Measurements from ENCODE around the gene CNTLN. TPM values are rescaled to one million over a fixed set of nuclear protein-coding genes. Genes with fewer than 3 reads are reported as not detected.

Gene CNTLN
- total and polyA plus RNA-seq, 4 donors: 2.1 to 30.3 (median 4.0) TPM

GRCh38 chr9:17185481-17186029 is 50.7 kb downstream of the CNTLN start:
- 91 to 92% methylated on average over 3 of the region's 3 CpGs for WGBS, 2 donors
- Histone ChIP-seq H3K27ac (ENCODE audit: low read depth in 1 of 2, low read length in 1 of 2) (no peak overlapping the region), H3K27me3 (ENCODE audit: control insufficient read depth in 3 of 3, insufficient read depth in 3 of 3, low read length in 2 of 3) (no peaks in the 10 kb centered on the region), H3K36me3 (ENCODE audit: control insufficient read depth in 4 of 4, insufficient read depth in 4 of 4, low read length in 4 of 4) (no peaks in the 10 kb centered on the region), H3K9ac (ENCODE audit: insufficient read depth in 1 of 2, low read length in 2 of 2) (no peak overlapping the region), H3K9me3 (ENCODE audit: control insufficient read depth in 4 of 4, insufficient read depth in 3 of 4, low read length in 3 of 4) (no peaks in the 10 kb centered on the region), H3K4me1 (ENCODE audit: control insufficient read depth in 5 of 5, insufficient read depth in 5 of 5, low read length in 5 of 5) (peaks cover under 1 to 7% (median 3%) of the 10 kb centered on the region in 5 donors), H3K4me3 (no peak overlapping the region)
- ATAC-seq (ENCODE audit: insufficient read depth, low FRiP score) (no peak), DNase-seq (peak; percentile 28 to 90 (median 85))
- no peak for TF ChIP-seq CTCF (IDR thresholded peaks at IDR 0.05; ENCODE audit: control extremely low read depth, extremely low read depth)

GRCh38 chr9:17191082-17191481 is 56.2 kb downstream of the CNTLN start:
- DNase-seq (peak in 2 of 3 donors; percentile 47 to 53), ATAC-seq (ENCODE audit: insufficient read depth, low FRiP score) (no peak)
- H3K27me3 ChIP-seq (ENCODE audit: control insufficient read depth in 3 of 3, insufficient read depth in 3 of 3, low read length in 2 of 3): no peaks in the 10 kb centered on the region
- H3K27ac ChIP-seq (ENCODE audit: low read depth in 1 of 2, low read length in 1 of 2): no peak overlapping the region
- no peak for TF ChIP-seq CTCF (IDR thresholded peaks at IDR 0.05; ENCODE audit: control extremely low read depth, extremely low read depth)
- H3K9me3 ChIP-seq (ENCODE audit: control insufficient read depth in 4 of 4, insufficient read depth in 3 of 4, low read length in 3 of 4): peaks cover 0 to 1% (median 0%) of the 10 kb centered on the region in 4 donors
- no peak overlapping the region for H3K9ac ChIP-seq (ENCODE audit: insufficient read depth in 1 of 2, low read length in 2 of 2)
- H3K4me3 ChIP-seq: no peak overlapping the region
- H3K36me3 ChIP-seq (ENCODE audit: control insufficient read depth in 4 of 4, insufficient read depth in 4 of 4, low read length in 4 of 4): no peaks in the 10 kb centered on the region
- peaks cover 0 to 9% (median 3%) of the 10 kb centered on the region in 5 donors for H3K4me1 ChIP-seq (ENCODE audit: control insufficient read depth in 5 of 5, insufficient read depth in 5 of 5, low read length in 5 of 5)

DNA sequence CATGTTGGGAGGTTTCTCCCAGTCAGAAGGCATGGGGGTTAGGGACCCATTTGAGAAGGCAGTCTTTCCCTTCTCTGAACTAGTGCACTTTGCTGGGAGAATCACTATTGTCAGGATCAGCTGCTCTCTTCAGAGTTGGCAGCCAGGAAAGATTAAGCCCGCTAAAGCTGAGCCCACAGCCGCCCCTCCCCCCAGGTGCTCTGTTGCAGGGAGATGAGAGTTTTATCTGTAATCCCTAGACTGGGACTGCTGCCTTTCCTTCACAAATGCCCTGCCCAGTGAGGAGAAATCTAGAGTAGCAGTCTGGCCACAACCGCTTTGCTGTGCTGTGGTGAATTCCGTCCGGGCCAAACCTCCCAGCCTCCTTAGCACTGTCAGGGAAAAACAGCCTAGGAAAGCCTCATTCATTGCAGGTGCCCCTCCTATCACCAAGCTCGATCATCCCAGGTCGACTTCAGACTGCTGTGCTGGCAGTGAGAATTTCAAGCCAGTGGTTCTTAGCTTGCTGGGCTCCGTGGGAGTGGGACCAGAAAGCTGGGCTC is 69.8 kb downstream of the CNTLN start:
- ATAC-seq (ENCODE audit: insufficient read depth, low FRiP score): no peak
- TF ChIP-seq CTCF (IDR thresholded peaks at IDR 0.05; ENCODE audit: control extremely low read depth, extremely low read depth): no peak

More for the DNA sequence above, 69.8 kb downstream of the CNTLN start:
- 77 to 86% methylated on average over 8 of the region's 8 CpGs for WGBS, 2 donors
- Histone ChIP-seq H3K27me3 (ENCODE audit: control insufficient read depth in 3 of 3, insufficient read depth in 3 of 3, low read length in 2 of 3) (no peaks in the 10 kb centered on the region), H3K4me3 (no peak overlapping the region), H3K4me1 (ENCODE audit: control insufficient read depth in 5 of 5, insufficient read depth in 5 of 5, low read length in 5 of 5) (no peaks in the 10 kb centered on the region), H3K9ac (ENCODE audit: insufficient read depth in 1 of 2, low read length in 2 of 2) (no peak overlapping the region), H3K36me3 (ENCODE audit: control insufficient read depth in 4 of 4, insufficient read depth in 4 of 4, low read length in 4 of 4) (no peaks in the 10 kb centered on the region), H3K9me3 (ENCODE audit: control insufficient read depth in 4 of 4, insufficient read depth in 3 of 4, low read length in 3 of 4) (peaks cover 2 to 5% (median 5%) of the 10 kb centered on the region in 4 donors), H3K27ac (ENCODE audit: low read depth in 1 of 2, low read length in 1 of 2) (no peak overlapping the region)
- no peak for DNase-seq

Measured in lung (tissue), 12 donors.